ENCODE measurements around the gene ATP13A2.
"Not testable (repeated sequence)": the region's sequence is repeated elsewhere in the genome, so short reads cannot be mapped to it uniquely, and the experiment has no call there.

ATP13A2 gene

GRCh38 chr1:16975838-16976237 lies 35.9 kb downstream of the ATP13A2 start:
- no peak for FAIRE-seq

- no peak for FAIRE-seq
These were observed 36.5 kb downstream of the ATP13A2 start for GRCh38 chr1:16975211-16975610.

- FAIRE-seq: no peak
These were observed 38.5 kb downstream of the ATP13A2 start for GRCh38 chr1:16973215-16973614.

GRCh38 chr1:16972189-16972895 lies 39.4 kb downstream of the ATP13A2 start:
- no peak for FAIRE-seq

GRCh38 chr1:16971341-16972188 lies 40.2 kb downstream of the ATP13A2 start:
- no peak for FAIRE-seq

- no peak for FAIRE-seq
These were observed 41.4 kb downstream of the ATP13A2 start for GRCh38 chr1:16970132-16970910.

- FAIRE-seq: no peak
These were observed 42.1 kb downstream of the ATP13A2 start for GRCh38 chr1:16969651-16970050.

- no peak for FAIRE-seq
These were observed 42.6 kb downstream of the ATP13A2 start for GRCh38 chr1:16969057-16969611.

GRCh38 chr1:16968372-16968771 lies 43.4 kb downstream of the ATP13A2 start:
- FAIRE-seq: no peak

GRCh38 chr1:16967962-16968361 lies 43.8 kb downstream of the ATP13A2 start:
- FAIRE-seq: no peak

GRCh38 chr1:16967095-16967575 lies 44.6 kb downstream of the ATP13A2 start:
- FAIRE-seq: no peak

GRCh38 chr1:16966282-16966681 lies 45.4 kb downstream of the ATP13A2 start:
- no peak for FAIRE-seq

- FAIRE-seq: no peak
These were observed 46.2 kb downstream of the ATP13A2 start for GRCh38 chr1:16965486-16966067.

GRCh38 chr1:16964169-16964568 lies 47.6 kb downstream of the ATP13A2 start:
- not testable (repeated sequence) for FAIRE-seq

GRCh38 chr1:16961297-16962133 lies 50.2 kb downstream of the ATP13A2 start:
- FAIRE-seq: no peak

- no peak for FAIRE-seq
These were observed 51.0 kb downstream of the ATP13A2 start for GRCh38 chr1:16960560-16961296.

GRCh38 chr1:16958475-16958874 lies 53.3 kb downstream of the ATP13A2 start:
- no peak for FAIRE-seq

GRCh38 chr1:16957731-16958130 lies 54.0 kb downstream of the ATP13A2 start:
- FAIRE-seq: no peak

- FAIRE-seq: no peak
These were observed 55.0 kb downstream of the ATP13A2 start for GRCh38 chr1:16956775-16957174.

GRCh38 chr1:16955186-16955585 lies 56.5 kb downstream of the ATP13A2 start:
- FAIRE-seq: no peak

GRCh38 chr1:16954579-16954978 lies 57.1 kb downstream of the ATP13A2 start:
- no peak for FAIRE-seq

Measured in A204.1 (cell line).